Choroid plexus epithelial cell (primary cell): ENCODE results near the gene FAM200A.

Experiments
- DNase-seq: peaks from one replicate; pipeline ENCODE4 v3.0.0-alpha.2; 2010; ENCODE audit warnings: low read depth
- H3K4me3 ChIP-seq: 2 replicates; pipeline ENCODE4 v1.5.1; 2011; ENCODE audit warnings: low read depth, mild to moderate bottlenecking, control low read depth, low read length, moderate library complexity
- CTCF ChIP-seq: conservative IDR thresholded peaks from 2 replicates; pipeline ENCODE4 v1.5.1; 2011; ENCODE audit warnings: low read depth, mild to moderate bottlenecking, control low read depth, inconsistent platforms, low read length, moderate library complexity

Gene FAM200A

DNA sequence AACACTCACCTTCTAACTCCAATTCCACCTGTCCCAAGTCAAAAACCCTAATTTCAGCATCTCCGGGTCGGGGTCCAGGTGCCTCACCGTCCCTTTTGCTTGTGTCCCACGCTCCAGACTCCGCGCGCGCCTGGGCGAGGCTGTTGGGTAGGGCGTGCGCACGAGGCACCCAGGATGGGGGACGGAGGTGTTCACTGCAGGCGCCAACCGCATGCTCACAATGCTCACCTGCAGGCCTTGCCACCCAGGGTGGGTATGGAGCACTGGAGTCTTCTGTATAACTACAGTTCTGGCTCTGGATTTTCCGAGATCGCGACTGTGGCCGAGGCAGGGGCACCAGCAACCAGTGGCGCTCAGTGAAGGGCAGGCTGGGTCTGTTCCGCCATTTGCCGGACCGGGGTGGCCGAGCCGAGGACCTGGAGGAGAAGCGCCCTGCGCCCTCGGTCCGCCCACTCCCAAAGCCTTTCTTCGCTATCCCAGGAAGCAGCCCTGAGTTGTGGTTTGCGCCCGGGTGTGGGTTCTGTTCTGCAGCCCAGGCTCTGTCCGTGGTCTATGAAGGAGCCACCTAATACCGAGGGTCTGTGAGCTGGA, 8.7 kb downstream of the FAM200A start:
- no peak for TF ChIP-seq CTCF
- DNase-seq: no peak
- no peak overlapping the region for H3K4me3 ChIP-seq

GRCh38 chr7:99541212-99541611, 10.7 kb downstream of the FAM200A start:
- TF ChIP-seq CTCF: no peak
- DNase-seq: no peak
- no peak overlapping the region for H3K4me3 ChIP-seq

DNA sequence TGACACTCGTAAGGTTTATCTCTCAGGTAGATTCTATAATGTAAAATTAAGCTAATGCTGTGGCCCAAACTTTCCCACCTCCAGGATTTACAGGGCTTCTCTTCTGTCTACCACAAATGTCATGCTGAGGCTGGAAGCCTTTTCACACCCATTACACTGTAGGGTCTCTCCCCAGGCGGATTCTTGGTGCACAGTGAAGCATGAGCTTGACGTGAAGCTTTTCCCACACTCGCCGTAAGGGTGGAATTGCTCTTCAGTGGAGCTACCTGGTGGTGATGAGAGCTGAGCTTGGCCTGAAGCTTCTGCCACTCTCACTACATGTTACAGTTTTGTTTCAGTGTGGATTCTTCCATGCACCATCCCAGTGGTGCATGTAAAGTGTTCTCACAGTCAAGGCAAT, 11.4 kb downstream of the FAM200A start:
- no peak overlapping the region for H3K4me3 ChIP-seq
- TF ChIP-seq CTCF: no peak
- DNase-seq: no peak

DNA sequence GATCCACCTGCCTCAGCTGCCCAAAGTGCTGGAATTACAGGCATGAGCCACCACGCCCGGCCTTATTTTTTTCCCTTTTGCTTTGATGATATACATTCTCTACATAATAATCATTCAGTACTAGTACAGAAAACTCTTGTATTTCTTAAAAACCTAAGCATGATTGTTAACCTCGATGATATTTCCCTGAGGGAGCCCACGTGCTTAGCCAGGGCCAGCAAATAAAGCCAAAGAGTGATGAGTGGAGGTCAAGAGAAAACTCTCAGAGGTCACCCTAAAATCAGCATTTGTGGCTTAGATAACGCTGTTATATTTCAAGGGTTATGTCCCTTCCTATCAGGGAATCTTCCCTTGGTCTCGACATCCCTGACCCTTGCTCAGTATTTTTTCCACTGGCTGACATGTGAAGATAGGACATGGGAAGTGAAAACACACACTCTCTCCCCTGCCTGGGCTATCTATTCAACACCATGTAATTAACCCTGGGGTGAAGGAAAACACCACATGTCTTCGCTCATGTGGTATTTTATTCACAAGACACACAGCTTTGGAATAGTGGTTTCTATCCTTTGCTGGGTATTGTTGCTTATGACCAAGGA, 12.6 kb downstream of the FAM200A start:
- DNase-seq: no peak
- no peak for TF ChIP-seq CTCF
- no peak overlapping the region for H3K4me3 ChIP-seq

DNA sequence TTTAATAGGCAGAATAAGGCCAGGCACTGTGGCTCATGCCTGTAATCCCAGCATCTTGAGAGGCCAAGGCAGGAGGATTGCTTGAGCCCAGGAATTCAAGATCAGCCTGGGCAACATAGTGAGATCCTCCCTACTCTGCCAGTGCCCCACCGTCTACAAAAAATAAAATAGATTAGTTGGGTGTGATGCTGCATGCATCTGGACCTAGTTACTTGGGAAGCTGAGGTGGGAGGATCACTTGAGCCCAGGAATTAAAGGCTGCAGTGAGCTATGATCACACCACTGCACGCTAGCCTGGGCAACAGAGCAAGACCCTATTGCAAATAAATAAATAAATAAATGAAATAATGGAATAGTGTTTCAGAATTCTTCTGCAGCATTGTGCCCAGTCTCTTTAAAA, 16.2 kb downstream of the FAM200A start:
- no peak for TF ChIP-seq CTCF
- no peak for DNase-seq
- no peak overlapping the region for H3K4me3 ChIP-seq

DNA sequence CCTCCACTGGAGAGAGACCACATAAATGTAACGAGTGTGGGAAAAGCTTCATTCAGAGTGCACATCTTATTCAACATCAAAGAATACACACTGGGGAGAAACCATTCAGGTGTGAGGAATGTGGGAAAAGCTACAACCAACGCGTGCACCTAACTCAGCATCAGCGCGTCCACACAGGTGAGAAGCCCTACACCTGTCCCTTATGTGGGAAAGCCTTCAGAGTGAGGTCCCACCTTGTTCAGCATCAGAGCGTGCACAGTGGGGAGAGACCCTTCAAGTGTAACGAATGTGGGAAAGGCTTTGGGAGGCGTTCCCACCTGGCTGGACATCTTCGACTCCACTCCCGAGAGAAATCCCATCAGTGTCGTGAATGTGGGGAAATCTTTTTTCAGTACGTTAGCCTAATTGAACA, 20.6 kb downstream of the FAM200A start:
- DNase-seq: peak; percentile 11
- no peak for TF ChIP-seq CTCF
- no peak overlapping the region for H3K4me3 ChIP-seq
